GM12891 (cell line): ENCODE measurements around the gene CEACAM5. TPM values are rescaled to one million over a fixed set of nuclear protein-coding genes. Genes with fewer than 3 reads are reported as not detected.

Experiments
- DNase-seq: peaks from one replicate; pipeline ENCODE4 v3.0.0; 2011; ENCODE audit warnings: low spot score; ENCODE audit not compliant: insufficient read length
- FAIRE-seq: peaks from 2 replicates; lab custom pipeline; 2011; peaks lifted over from hg19 to GRCh38; lab: Jason Lieb, UNC
- PAX5 ChIP-seq: IDR thresholded peaks from 2 replicates; pipeline ENCODE4 v1.6.1; 2011; ENCODE audit warnings: low read length, moderate library complexity, mild to moderate bottlenecking; ENCODE audit not compliant: insufficient read depth, severe bottlenecking
- POLR2A ChIP-seq: IDR thresholded peaks from 2 replicates; pipeline ENCODE4 v1.6.1; 2011; ENCODE audit warnings: low read depth, low read length, control low read depth
- POLR2AphosphoS5 ChIP-seq: IDR thresholded peaks from 2 replicates; pipeline ENCODE4 v1.6.1; 2011; ENCODE audit warnings: low read depth, low read length, control low read depth
- POU2F2 ChIP-seq: IDR thresholded peaks from 2 replicates; pipeline ENCODE4 v1.6.1; 2011; ENCODE audit warnings: low read depth, mild to moderate bottlenecking, control low read depth, low read length, moderate library complexity
- SPI1 ChIP-seq: IDR thresholded peaks from 2 replicates; pipeline ENCODE4 v1.6.1; 2011; ENCODE audit warnings: low read depth, low read length, control low read depth
- TAF1 ChIP-seq: IDR thresholded peaks from 2 replicates; pipeline ENCODE4 v1.6.1; 2011; ENCODE audit warnings: low read depth, low read length, control low read depth
- polyA plus RNA-seq: library from polyadenylated mRNA; unstranded; fragments of >200 nt; gene quantifications from one replicate; pipeline ENCODE4 v1.2.1, GENCODE V29; 2012; ENCODE audit warnings: low read depth, missing spikeins, inconsistent platforms; ENCODE audit not compliant: missing spikeins

The CEACAM5 gene
- polyA plus RNA-seq = not detected

DNA sequence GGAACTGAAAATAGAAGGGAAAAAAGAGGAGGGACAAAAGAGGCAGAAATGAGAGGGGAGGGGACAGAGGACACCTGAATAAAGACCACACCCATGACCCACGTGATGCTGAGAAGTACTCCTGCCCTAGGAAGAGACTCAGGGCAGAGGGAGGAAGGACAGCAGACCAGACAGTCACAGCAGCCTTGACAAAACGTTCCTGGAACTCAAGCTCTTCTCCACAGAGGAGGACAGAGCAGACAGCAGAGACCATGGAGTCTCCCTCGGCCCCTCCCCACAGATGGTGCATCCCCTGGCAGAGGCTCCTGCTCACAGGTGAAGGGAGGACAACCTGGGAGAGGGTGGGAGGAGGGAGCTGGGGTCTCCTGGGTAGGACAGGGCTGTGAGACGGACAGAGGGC is at the start of gene CEACAM5:
Gene CEACAM5 (plus strand): TSS at position 146 of the 400 bp plus-strand sequence. CDS start 106 bp downstream, at position 252.
- no peak for DNase-seq
- no peak for FAIRE-seq
- TF ChIP-seq PAX5 (no peak), POU2F2 (no peak), POLR2AphosphoS5 (no peak), SPI1 (no peak), POLR2A (no peak), TAF1 (no peak)

- FAIRE-seq = no peak
- no peak for DNase-seq
Observed at GRCh38 chr19:41666075-41666474, 42.4 kb upstream of the CEACAM5 start.

DNA sequence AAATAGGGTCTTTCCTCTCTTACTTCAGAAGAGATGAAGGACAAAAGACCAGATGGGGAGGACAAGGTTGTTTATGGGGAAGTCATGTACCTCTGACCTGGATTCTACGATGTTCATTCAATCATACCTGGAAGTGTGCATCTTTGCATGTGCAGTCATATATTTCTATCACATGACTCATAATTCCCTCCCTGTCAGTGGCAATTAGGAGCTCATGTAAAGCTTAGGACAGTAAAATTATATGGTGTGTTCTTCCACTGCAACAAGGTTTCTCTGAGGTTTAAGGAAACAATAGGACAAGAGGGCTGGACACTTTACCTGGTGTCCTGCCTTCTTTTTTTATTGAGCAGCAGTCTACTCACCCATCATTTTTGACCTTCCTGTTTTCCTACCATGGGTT is 40.1 kb upstream of the CEACAM5 start:
- DNase-seq = no peak
- FAIRE-seq = no peak
- TF ChIP-seq POLR2AphosphoS5 (no peak), POLR2A (no peak), PAX5 (no peak), TAF1 (no peak), SPI1 (no peak), POU2F2 (no peak)

More at GRCh38 chr19:41666075-41666474, 42.4 kb upstream of the CEACAM5 start:
- TF ChIP-seq TAF1 (no peak), POU2F2 (no peak), SPI1 (no peak), POLR2AphosphoS5 (no peak), PAX5 (no peak), POLR2A (no peak)

DNA sequence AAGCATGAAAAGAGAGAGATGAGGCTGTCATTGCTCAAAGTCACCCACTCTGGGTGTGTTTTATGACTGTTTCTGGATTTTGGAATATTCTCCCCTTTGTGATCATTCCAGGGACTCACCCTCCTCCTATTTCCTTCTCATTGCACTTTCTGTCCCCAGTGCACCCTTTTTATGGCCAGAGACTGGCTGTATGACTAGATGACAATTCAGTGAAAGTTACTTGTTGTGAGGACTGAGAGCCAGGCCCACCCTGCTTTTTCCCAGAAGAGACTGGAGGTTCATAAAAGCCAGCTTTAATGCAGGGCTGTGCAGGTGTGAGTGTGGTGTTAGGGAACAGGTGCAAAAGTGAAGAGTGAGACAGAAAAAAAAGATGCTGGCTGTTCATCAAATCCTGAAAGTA is 37.7 kb upstream of the CEACAM5 start:
- no peak for DNase-seq
- no peak for FAIRE-seq
- TF ChIP-seq SPI1 (no peak), POLR2AphosphoS5 (no peak), PAX5 (no peak), POLR2A (no peak), TAF1 (no peak), POU2F2 (no peak)

GRCh38 chr19:41671486-41671885 is 36.9 kb upstream of the CEACAM5 start:
- FAIRE-seq (no peak), DNase-seq (no peak)
- no peak for TF ChIP-seq POLR2AphosphoS5
- TF ChIP-seq POLR2A = no peak
- TF ChIP-seq TAF1 = no peak
- no peak for TF ChIP-seq PAX5
- TF ChIP-seq SPI1 = no peak
- TF ChIP-seq POU2F2 = no peak

DNA sequence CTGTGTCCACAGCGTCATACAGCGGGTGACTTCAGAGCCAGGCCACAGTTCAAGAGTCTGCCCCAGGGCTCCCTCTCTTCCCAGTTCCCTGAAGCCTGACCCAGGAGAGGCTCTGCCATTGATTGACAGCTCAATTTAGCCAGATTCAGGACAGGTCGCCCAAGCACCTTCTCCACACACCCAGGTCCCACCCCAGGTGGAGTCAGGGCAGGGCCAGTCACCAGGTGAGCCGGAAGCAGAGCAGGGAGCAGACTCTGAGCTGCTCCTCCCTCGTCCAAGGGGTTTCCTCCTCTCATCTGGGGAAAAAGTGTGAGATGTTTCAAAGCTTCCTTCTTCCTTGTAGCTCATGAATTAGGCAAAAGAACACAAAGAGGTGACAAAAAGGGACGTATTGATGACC is 26.0 kb upstream of the CEACAM5 start:
- FAIRE-seq (no peak), DNase-seq (no peak)
- TF ChIP-seq POU2F2 (no peak), SPI1 (no peak), POLR2A (no peak), TAF1 (no peak), POLR2AphosphoS5 (no peak), PAX5 (no peak)

GRCh38 chr19:41687419-41687818 is 21.0 kb upstream of the CEACAM5 start:
- TF ChIP-seq TAF1 (no peak), SPI1 (no peak), PAX5 (no peak), POLR2A (no peak), POU2F2 (no peak), POLR2AphosphoS5 (no peak)
- FAIRE-seq (no peak), DNase-seq (no peak)

DNA sequence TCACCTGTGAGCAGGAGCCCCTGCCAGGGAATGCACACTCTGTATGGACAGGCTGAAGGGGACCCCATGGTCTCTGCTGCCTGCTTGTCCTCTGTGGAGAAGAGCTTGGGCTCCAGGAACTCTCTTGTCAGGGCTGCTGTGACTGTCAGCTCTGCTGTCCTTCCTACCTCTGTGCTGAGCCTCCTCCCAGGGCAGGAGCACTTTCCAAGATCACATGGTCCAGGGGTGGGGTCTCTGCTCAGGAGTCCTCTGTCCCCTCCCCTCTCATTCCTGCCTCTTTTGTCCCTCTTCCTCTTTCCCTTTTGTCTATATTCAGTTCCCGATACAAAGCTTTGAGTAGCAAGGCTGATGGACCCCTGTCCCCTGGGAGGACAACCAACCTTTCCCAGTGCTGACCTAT is 20.3 kb upstream of the CEACAM5 start, which contains the start of gene CEACAM7:
Gene CEACAM7 (minus strand): TSS at position 173 of the 400 bp plus-strand sequence. CDS start 105 bp downstream, at position 68.
- DNase-seq (no peak), FAIRE-seq (no peak)
- TF ChIP-seq POLR2AphosphoS5 (no peak), PAX5 (no peak), POLR2A (no peak), POU2F2 (no peak), TAF1 (no peak)

DNA sequence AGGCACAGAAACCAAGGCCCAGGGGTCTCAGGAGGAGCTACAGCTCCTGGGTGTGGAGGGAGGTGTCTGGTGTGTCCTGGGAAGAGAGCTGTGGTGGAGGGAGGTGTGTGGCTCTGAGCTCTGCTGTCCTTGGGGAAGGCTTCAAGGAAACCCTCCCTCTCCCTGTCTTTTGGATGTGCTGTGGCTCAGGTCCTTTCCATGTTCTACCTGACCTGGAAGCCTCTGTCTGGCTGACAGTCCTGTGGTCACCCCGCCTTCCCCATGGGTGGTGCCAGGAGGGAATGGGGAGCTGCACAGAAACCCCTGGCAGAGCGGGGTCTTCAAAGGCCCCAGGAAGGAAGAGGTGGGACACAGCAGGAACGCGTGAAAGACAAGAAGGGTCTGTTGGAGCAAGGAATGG is 19.7 kb upstream of the CEACAM5 start:
- TF ChIP-seq POLR2A (no peak), POU2F2 (no peak), SPI1 (no peak), TAF1 (no peak), PAX5 (no peak), POLR2AphosphoS5 (no peak)
- no peak for DNase-seq
- no peak for FAIRE-seq

DNA sequence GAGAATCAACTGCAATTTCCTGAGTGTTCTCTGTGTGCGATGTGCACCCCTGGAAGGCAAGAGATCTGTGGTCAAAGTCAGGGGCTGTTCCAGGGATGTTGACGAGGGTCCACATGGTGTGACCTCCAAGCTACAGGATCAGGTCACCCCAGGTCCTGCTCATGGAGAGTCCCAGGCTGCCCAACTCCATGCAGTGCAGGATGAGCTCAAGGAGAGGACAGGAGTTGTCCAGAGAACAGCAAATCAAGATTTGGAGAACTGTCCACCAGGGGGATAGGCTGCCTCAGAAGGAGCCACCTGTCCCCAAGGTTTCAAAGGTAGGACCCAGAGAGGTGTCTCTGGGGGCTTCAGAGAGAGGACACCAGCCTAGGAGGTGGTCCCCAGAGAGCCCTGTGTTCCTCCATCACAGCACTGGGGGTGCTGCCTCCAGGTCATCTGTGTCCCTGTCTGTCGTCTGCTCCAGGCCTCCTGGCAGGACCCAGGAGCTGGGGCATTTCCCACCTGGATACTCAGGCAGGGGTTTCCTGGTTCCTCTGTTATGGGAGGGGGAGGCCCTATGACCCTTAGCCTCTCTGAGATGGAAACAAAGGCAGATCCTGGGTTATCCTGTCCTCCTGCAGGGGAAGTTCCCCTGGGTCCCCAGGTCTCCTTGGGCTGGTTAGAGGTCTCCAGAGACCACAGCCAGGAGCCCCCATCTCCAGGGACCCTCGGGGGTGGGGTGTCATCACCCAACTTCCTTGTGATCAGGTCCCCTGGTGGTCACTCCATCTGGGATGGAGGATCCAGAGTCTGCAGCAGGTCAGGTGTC is 18.2 kb upstream of the CEACAM5 start:
- TF ChIP-seq SPI1 (no peak), PAX5 (no peak), POLR2A (no peak), POU2F2 (no peak), TAF1 (no peak), POLR2AphosphoS5 (no peak)
- FAIRE-seq = no peak
- no peak for DNase-seq
